Karpas-422 (cell line): ENCODE results near the gene LIPT1. TPM values are rescaled to one million over a fixed set of nuclear protein-coding genes. Genes with fewer than 3 reads are reported as not detected.
A peak's percentile ranks its signal among the peaks of the same experiment; 100 is the strongest.

Source experiments
- DNase-seq: peaks from one replicate; pipeline ENCODE4 v3.0.0-alpha.2; 2015
- H2AFZ ChIP-seq: fragments of 200-600 bp; sonication (generic); 2 replicates; pipeline ENCODE4 v1.6.1; 2014; ENCODE audit warnings: antibody characterized with exemption, low read length, mixed read lengths
- H3K27ac ChIP-seq: fragments of 200-600 bp; sonication (generic); 2 replicates; pipeline ENCODE4 v1.5.1; 2014; ENCODE audit warnings: mild to moderate bottlenecking, low read length, moderate library complexity
- H3K27me3 ChIP-seq: fragments of 200-600 bp; sonication (generic); 2 replicates; pipeline ENCODE4 v1.6.1; 2014; ENCODE audit warnings: low read length, mixed read lengths
- H3K36me3 ChIP-seq: fragments of 200-600 bp; sonication (generic); 2 replicates; pipeline ENCODE4 v1.6.1; 2014; ENCODE audit warnings: low read length, mixed read lengths; ENCODE audit not compliant: insufficient read depth
- H3K4me1 ChIP-seq: fragments of 200-600 bp; sonication (generic); 2 replicates; pipeline ENCODE4 v1.6.1; 2014; ENCODE audit warnings: mild to moderate bottlenecking, low read length, mixed read lengths
- H3K4me2 ChIP-seq: fragments of 200-600 bp; sonication (generic); 2 replicates; pipeline ENCODE4 v1.6.1; 2014; ENCODE audit warnings: low read length, low read depth, mild to moderate bottlenecking; ENCODE audit not compliant: poor library complexity, severe bottlenecking
- H3K4me3 ChIP-seq: fragments of 200-600 bp; sonication (generic); 2 replicates; pipeline ENCODE4 v1.5.1; 2014; ENCODE audit warnings: mild to moderate bottlenecking, antibody characterized with exemption, low read length, mixed read lengths
- H3K79me2 ChIP-seq: fragments of 200-600 bp; sonication (generic); 2 replicates; pipeline ENCODE4 v1.6.1; 2014; ENCODE audit warnings: mild to moderate bottlenecking, low read length, mixed read lengths
- H3K9ac ChIP-seq: fragments of 200-600 bp; sonication (generic); 2 replicates; pipeline ENCODE4 v1.6.0; 2014; ENCODE audit warnings: low read length
- H3K9me2 ChIP-seq: fragments of 200-600 bp; sonication (generic), shearing (Covaris generic); replicated peaks from 2 replicates; pipeline ENCODE4 v1.6.0; 2014; ENCODE audit warnings: mild to moderate bottlenecking, low read length, moderate library complexity; ENCODE audit not compliant: insufficient read depth
- H3K9me3 ChIP-seq: fragments of 300-700, 200-600 bp; sonication (generic); 2 replicates; pipeline ENCODE4 v1.6.1; 2014; ENCODE audit warnings: low read length, mixed read lengths
- H4K20me1 ChIP-seq: fragments of 200-600 bp; sonication (generic); 2 replicates; pipeline ENCODE4 v1.6.1; 2014; ENCODE audit warnings: mild to moderate bottlenecking, antibody characterized with exemption, low read length, low read depth; ENCODE audit not compliant: insufficient read depth
- total RNA-seq: library from RNA; depleted of rRNA; stranded (reverse); fragments of >200 nt; shearing (Covaris generic); gene quantifications from 2 replicates; pipeline ENCODE4 v1.2.3, GENCODE V29; 2014; ENCODE audit warnings: low replicate concordance

The LIPT1 gene
- total RNA-seq, 1 experiment from 2014 or later, result 42.0 TPM

DNA sequence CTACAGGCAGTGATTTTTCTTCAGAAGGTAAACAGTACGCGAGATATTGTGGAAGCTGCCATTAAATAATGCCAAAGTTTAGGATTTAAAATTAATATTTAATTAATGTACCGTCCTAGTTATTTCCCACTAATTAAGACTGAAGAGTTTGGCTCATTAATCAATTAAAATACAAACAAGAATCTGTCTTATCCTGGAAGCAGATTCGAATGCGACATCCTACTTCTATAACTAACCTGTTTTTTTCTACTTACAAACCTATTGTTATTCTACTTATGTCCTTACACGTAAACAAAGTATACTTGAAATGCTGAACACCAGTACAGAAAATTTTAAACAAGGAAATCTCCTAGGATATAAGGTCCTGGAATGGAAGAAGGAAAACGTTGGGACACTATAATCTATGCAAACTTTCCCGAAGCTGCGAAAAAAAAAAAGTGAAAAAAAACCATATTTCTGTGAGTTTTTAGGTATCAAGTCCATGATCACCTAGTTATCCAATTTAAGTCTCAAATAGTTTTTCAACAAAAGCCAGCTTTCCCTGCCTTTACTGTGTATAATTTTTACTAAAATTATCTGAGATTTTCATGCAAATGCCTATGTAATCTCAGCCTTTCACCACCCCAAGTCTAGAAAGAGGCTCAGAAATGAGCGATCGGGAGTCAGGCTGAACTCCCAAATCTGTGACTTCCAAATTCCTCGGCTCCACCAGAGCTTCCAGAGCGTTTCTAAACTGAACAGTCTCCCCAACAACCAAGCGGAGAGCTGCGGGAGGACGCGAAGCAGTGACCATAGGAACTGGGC lies 14.5 kb upstream of the LIPT1 start:
- Histone ChIP-seq H3K9me2 (no peaks in the 10 kb centered on the region), H3K9ac (peak overlapping the region; percentile 74), H3K36me3 (no peaks in the 10 kb centered on the region), H2AFZ (peak overlapping the region; percentile 90), H3K4me1 (peaks cover 29% of the 10 kb centered on the region), H4K20me1 (no peaks in the 10 kb centered on the region), H3K9me3 (no peaks in the 10 kb centered on the region), H3K4me3 (peak overlapping the region; percentile 76), H3K27ac (no peak overlapping the region), H3K27me3 (no peaks in the 10 kb centered on the region), H3K79me2 (no peaks in the 10 kb centered on the region), H3K4me2 (peak overlapping the region; percentile 94)
- DNase-seq, result no peak

DNA sequence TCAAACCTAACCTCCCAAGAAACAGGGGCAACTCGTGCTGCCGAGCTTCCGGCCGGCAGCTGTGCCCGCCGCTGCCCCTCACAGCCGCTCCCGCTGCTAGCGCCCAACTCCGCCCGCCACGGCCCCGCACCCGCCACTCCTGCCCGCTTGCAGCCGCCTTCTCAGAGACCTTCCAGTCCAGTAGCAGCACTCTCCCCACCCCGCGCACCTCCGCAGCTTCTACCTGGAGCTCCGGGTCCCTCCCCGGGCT lies 14.0 kb upstream of the LIPT1 start:
- H3K4me2 ChIP-seq, result peak overlapping the region; percentile 94
- DNase-seq, result no peak
- H3K36me3 ChIP-seq, result no peaks in the 10 kb centered on the region
- no peaks in the 10 kb centered on the region for H3K27me3 ChIP-seq
- H3K9ac ChIP-seq, result peak overlapping the region; percentile 74
- no peak overlapping the region for H3K27ac ChIP-seq
- H3K9me2 ChIP-seq, result no peaks in the 10 kb centered on the region
- peak overlapping the region; percentile 90 for H2AFZ ChIP-seq
- no peaks in the 10 kb centered on the region for H4K20me1 ChIP-seq
- H3K79me2 ChIP-seq, result no peaks in the 10 kb centered on the region
- H3K9me3 ChIP-seq, result no peaks in the 10 kb centered on the region
- peaks cover 29% of the 10 kb centered on the region for H3K4me1 ChIP-seq
- H3K4me3 ChIP-seq, result peak overlapping the region; percentile 76

GRCh38 chr2:99141110-99142108 lies 13.4 kb upstream of the LIPT1 start, which contains the start of gene C2orf15:
TSS of gene C2orf15 (plus strand) at chr2:99141707. CDS start at chr2:99150559, 8,852 bp downstream.
- Histone ChIP-seq H3K79me2 (no peaks in the 10 kb centered on the region), H3K9me3 (no peaks in the 10 kb centered on the region), H3K9me2 (no peaks in the 10 kb centered on the region), H3K4me1 (peaks cover 29% of the 10 kb centered on the region), H3K36me3 (no peaks in the 10 kb centered on the region), H2AFZ (peak within 1 kb of the TSS; percentile 90), H3K4me3 (peak within 1 kb of the TSS; percentile 76), H4K20me1 (no peaks in the 10 kb centered on the region), H3K27ac (0 out of 2 replicates have a peak within 1 kb of the TSS, but pooled peaks have one; percentile 25), H3K4me2 (peak within 1 kb of the TSS; percentile 94), H3K27me3 (no peaks in the 10 kb centered on the region), H3K9ac (peak within 1 kb of the TSS; percentile 74)
- DNase-seq, result peak; percentile 97

DNA sequence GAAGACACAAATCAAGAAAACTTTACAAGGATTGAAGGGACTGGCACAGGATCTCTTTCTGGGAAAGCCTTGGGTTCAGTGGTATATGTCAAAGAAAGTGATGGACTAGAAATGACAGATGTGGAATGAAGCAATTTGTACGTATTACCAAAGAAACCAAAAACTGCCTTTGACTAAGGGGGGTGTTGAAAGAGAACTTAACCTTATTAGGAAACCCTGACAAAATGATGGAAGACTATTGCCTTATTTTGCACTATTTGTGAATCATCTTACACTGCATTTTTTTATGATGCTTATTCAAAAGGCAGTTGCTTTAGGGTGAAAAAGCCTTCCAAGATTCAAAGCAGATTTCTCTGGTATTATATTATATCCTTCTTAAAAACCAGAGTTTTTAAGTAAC lies 4.1 kb upstream of the LIPT1 start:
- Histone ChIP-seq H3K27me3 (no peaks in the 10 kb centered on the region), H3K4me2 (no peak overlapping the region), H4K20me1 (no peaks in the 10 kb centered on the region), H2AFZ (no peak overlapping the region), H3K27ac (no peak overlapping the region), H3K9me3 (no peaks in the 10 kb centered on the region), H3K4me1 (peaks cover 24% of the 10 kb centered on the region), H3K9ac (no peak overlapping the region), H3K4me3 (no peak overlapping the region), H3K36me3 (no peaks in the 10 kb centered on the region), H3K9me2 (no peaks in the 10 kb centered on the region), H3K79me2 (peaks cover 12% of the 10 kb centered on the region)
- DNase-seq, result no peak

DNA sequence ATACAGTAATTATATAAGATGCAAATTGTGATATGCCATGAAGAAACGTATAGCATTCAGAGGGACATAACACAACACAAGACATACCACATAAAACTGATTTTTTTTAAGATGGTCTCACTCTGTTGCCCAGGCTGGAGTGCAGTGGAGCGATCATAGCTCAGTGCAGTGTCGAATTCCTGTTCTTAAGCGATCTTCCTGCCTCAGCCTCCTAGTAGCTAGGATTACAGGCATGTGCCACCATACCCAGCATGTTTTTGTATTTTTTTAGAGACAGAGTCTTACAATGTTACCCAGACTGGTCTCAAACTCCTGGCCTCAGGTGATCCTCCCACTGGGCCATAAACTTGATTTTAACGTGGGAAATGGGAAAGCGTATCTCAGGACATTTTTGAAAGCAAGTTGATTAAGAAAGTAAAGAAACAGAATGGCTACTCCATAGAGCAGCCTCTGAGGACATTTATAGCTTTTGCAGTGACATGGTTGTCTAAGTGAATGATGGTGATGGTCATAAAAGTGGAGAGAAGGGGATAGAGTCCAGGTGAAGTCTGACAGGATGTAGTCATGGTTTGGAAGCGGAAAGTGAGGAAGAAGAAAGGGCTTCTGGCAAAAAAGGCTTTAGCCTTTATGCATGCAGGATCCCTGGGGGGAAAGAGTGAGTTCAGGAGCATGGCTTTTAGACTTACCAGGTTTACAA lies 2.4 kb upstream of the LIPT1 start:
- H3K9ac ChIP-seq, result no peak overlapping the region
- peaks cover 29% of the 10 kb centered on the region for H3K79me2 ChIP-seq
- DNase-seq, result no peak
- H2AFZ ChIP-seq, result no peak overlapping the region
- peaks cover 9% of the 10 kb centered on the region; the same call in 1 of the 2 replicates for H3K36me3 ChIP-seq
- no peak overlapping the region for H3K4me2 ChIP-seq
- no peaks in the 10 kb centered on the region for H3K27me3 ChIP-seq
- no peaks in the 10 kb centered on the region for H3K9me3 ChIP-seq
- H3K9me2 ChIP-seq, result no peaks in the 10 kb centered on the region
- no peaks in the 10 kb centered on the region for H4K20me1 ChIP-seq
- H3K4me3 ChIP-seq, result no peak overlapping the region
- peaks cover 41% of the 10 kb centered on the region for H3K4me1 ChIP-seq
- H3K27ac ChIP-seq, result no peak overlapping the region

DNA sequence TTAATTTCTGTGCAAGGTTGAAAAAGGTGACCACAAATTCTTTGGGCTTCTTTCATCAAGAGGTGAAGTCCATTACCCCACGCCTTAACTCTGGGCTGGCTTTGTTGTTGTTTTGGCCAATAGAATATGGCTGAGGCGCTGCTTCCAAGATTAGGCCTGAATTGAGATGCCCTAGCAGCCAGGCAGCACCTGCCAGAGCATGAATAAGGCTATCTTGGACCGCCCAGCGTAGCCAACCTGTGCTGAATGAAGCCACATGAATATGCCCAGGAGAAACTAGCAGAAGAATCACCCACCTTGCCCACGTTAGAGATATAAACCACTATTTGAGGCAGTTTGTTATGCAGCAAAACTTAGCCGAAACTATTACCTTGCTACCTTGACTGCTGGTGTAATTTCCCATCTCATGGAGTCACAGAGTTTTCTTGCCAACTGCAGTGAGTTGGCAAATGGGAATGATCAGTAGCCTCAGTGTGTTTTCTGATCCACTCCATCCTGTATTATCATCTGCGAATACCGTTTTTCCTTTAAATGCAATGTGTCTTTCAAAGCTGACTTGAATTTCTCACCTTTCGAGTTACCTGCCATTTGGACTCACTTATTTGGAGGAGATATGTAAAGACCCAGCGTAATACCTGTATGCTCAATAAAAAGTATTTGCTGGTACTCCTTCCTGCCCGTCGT lies 704 bp upstream of the LIPT1 start:
- Histone ChIP-seq H3K9ac (peak overlapping the region; percentile 87), H3K4me2 (peak overlapping the region; percentile 92), H3K9me3 (no peaks in the 10 kb centered on the region), H3K4me3 (peak overlapping the region; percentile 73), H3K9me2 (no peaks in the 10 kb centered on the region), H3K4me1 (peaks cover 42% of the 10 kb centered on the region), H4K20me1 (no peaks in the 10 kb centered on the region), H3K27me3 (no peaks in the 10 kb centered on the region), H3K79me2 (peaks cover 34% of the 10 kb centered on the region), H3K36me3 (peaks cover 16% of the 10 kb centered on the region; the same call in 1 of the 2 replicates), H3K27ac (no peak overlapping the region), H2AFZ (peak overlapping the region; percentile 77)
- DNase-seq, result no peak

- Histone ChIP-seq H3K27ac (peak overlapping the region; percentile 66), H3K4me2 (peak overlapping the region; percentile 92), H3K4me3 (peak overlapping the region; percentile 73; the same call in 1 of the 2 replicates), H3K36me3 (peaks cover 29% of the 10 kb centered on the region; the same call in 1 of the 2 replicates), H3K9ac (peak overlapping the region; percentile 19), H4K20me1 (no peaks in the 10 kb centered on the region), H3K4me1 (peaks cover 41% of the 10 kb centered on the region), H3K9me2 (no peaks in the 10 kb centered on the region), H2AFZ (no peak overlapping the region), H3K79me2 (peaks cover 44% of the 10 kb centered on the region), H3K9me3 (no peaks in the 10 kb centered on the region), H3K27me3 (no peaks in the 10 kb centered on the region)
- no peak for DNase-seq
These were observed 2.1 kb downstream of the LIPT1 start for GRCh38 chr2:99156891-99157290.
